H9 (cell line): ENCODE data around the gene AQP7. TPM values are rescaled to one million over a fixed set of nuclear protein-coding genes. Genes with fewer than 3 reads are reported as not detected.

Source experiments
- DNase-seq: peaks from one replicate; pipeline ENCODE4 v3.0.0-alpha.2; 2017
- H2AFZ ChIP-seq: one replicate; pipeline ENCODE4 v1.6.1; 2013; ENCODE audit warnings: mild to moderate bottlenecking, low read length, control low read depth, moderate library complexity
- H2AK5ac ChIP-seq: 2 replicates; pipeline ENCODE4 v1.6.1; 2013; ENCODE audit warnings: low read length, control low read depth, mixed read lengths; ENCODE audit not compliant: insufficient read length
- H2BK120ac ChIP-seq: one replicate; pipeline ENCODE4 v1.6.1; 2013; ENCODE audit warnings: low read depth, mild to moderate bottlenecking, low read length, control low read depth, inconsistent platforms; ENCODE audit not compliant: poor library complexity, severe bottlenecking
- H2BK12ac ChIP-seq: 2 replicates; pipeline ENCODE4 v1.6.1; 2013; ENCODE audit warnings: low read length, control low read depth, mixed read lengths, low read depth; ENCODE audit not compliant: insufficient read length
- H2BK15ac ChIP-seq: 2 replicates; pipeline ENCODE4 v1.6.1; 2013; ENCODE audit warnings: low read depth, low read length, control low read depth
- H2BK20ac ChIP-seq: one replicate; pipeline ENCODE4 v1.6.1; 2013; ENCODE audit warnings: low read depth, mild to moderate bottlenecking, low read length, control low read depth, inconsistent platforms; ENCODE audit not compliant: poor library complexity, severe bottlenecking
- H2BK5ac ChIP-seq: 2 replicates; pipeline ENCODE4 v1.6.1; 2013; ENCODE audit warnings: low read length, control low read depth, mixed read lengths; ENCODE audit not compliant: insufficient read length
- H3K14ac ChIP-seq: 2 replicates; pipeline ENCODE4 v1.6.1; 2013; ENCODE audit warnings: low read length, control low read depth; ENCODE audit not compliant: insufficient read depth
- H3K18ac ChIP-seq: 2 replicates; pipeline ENCODE4 v1.6.1; 2013; ENCODE audit warnings: low read depth, mild to moderate bottlenecking, mixed read lengths, low read length, control low read depth; ENCODE audit not compliant: insufficient read length
- H3K23ac ChIP-seq: 2 replicates; pipeline ENCODE4 v1.6.1; 2013; ENCODE audit warnings: low read length, control low read depth, mixed read lengths, low read depth; ENCODE audit not compliant: insufficient read length
- H3K23me2 ChIP-seq: 2 replicates; pipeline ENCODE4 v1.6.1; 2013; ENCODE audit warnings: low read depth, mild to moderate bottlenecking, mixed read lengths, low read length, control low read depth; ENCODE audit not compliant: insufficient read length, poor library complexity, severe bottlenecking
- H3K27ac ChIP-seq: 2 replicates; pipeline ENCODE4 v1.5.1; 2013; ENCODE audit warnings: low read length, control low read depth, mixed read lengths, low read depth; ENCODE audit not compliant: insufficient read length
- H3K27me3 ChIP-seq: 2 replicates; pipeline ENCODE4 v1.6.1; 2013; ENCODE audit warnings: low read length, control low read depth, inconsistent platforms; ENCODE audit not compliant: insufficient read depth
- H3K4ac ChIP-seq: 2 replicates; pipeline ENCODE4 v1.6.1; 2013; ENCODE audit warnings: low read depth, mild to moderate bottlenecking, control low read depth, inconsistent platforms, low read length, moderate library complexity
- H3K4me1 ChIP-seq: 2 replicates; pipeline ENCODE4 v1.6.1; 2013; ENCODE audit warnings: low read length, control low read depth, inconsistent platforms; ENCODE audit not compliant: insufficient read depth
- H3K4me2 ChIP-seq: 2 replicates; pipeline ENCODE4 v1.6.1; 2013; ENCODE audit warnings: low read length, control low read depth, mixed read lengths; ENCODE audit not compliant: insufficient read length, insufficient read depth
- H3K56ac ChIP-seq: 2 replicates; pipeline ENCODE4 v1.6.1; 2013; ENCODE audit warnings: low read depth, mild to moderate bottlenecking, mixed read lengths, low read length, control low read depth; ENCODE audit not compliant: insufficient read length
- H3K79me1 ChIP-seq: 2 replicates; pipeline ENCODE4 v1.6.1; 2013; ENCODE audit warnings: low read depth, mild to moderate bottlenecking, moderate library complexity, low read length, control low read depth, inconsistent platforms; ENCODE audit not compliant: insufficient read depth, poor library complexity, severe bottlenecking
- H3K79me2 ChIP-seq: 2 replicates; pipeline ENCODE4 v1.6.1; 2013; ENCODE audit warnings: low read length, control low read depth, inconsistent platforms; ENCODE audit not compliant: insufficient read depth
- H3K9ac ChIP-seq: 2 replicates; pipeline ENCODE4 v1.6.1; 2013; ENCODE audit warnings: low read length, control low read depth, mixed read lengths; ENCODE audit not compliant: insufficient read length; ENCODE audit errors: extremely low read depth
- H3K9me3 ChIP-seq: one replicate; pipeline ENCODE4 v1.6.1; 2013; ENCODE audit warnings: low read depth, low read length, inconsistent platforms; ENCODE audit not compliant: control insufficient read depth
- H3T11ph ChIP-seq: one replicate; pipeline ENCODE4 v1.6.1; 2013; ENCODE audit warnings: mild to moderate bottlenecking, low read length, control low read depth, inconsistent platforms
- H4K20me1 ChIP-seq: one replicate; pipeline ENCODE4 v1.6.1; 2013; ENCODE audit not compliant: control insufficient read depth, insufficient read length, insufficient read depth
- H4K5ac ChIP-seq: 2 replicates; pipeline ENCODE4 v1.6.1; 2013; ENCODE audit warnings: low read depth, mild to moderate bottlenecking, mixed read lengths, low read length, control low read depth; ENCODE audit not compliant: insufficient read length
- H4K8ac ChIP-seq: replicated peaks from 2 replicates; pipeline ENCODE4 v1.6.1; 2013; ENCODE audit warnings: low read length, control low read depth, mixed read lengths, low read depth; ENCODE audit not compliant: insufficient read length
- H4K91ac ChIP-seq: 2 replicates; pipeline ENCODE4 v1.6.1; 2013; ENCODE audit warnings: low read depth, mild to moderate bottlenecking, moderate library complexity, mixed read lengths, low read length, control low read depth; ENCODE audit not compliant: insufficient read length
- H3K27ac Mint-ChIP-seq, 3 experiments: 2 replicates in 2 of 3; 3 replicates in 1 of 3; pipeline ENCODE4 v1.8.0; 2020 to 2021; ENCODE audit warnings: mixed read lengths in 3 of 3, mild to moderate bottlenecking in 1 of 3, moderate library complexity in 1 of 3
- H3K27me3 Mint-ChIP-seq: 2 replicates; pipeline ENCODE4 v1.8.0; 2021; ENCODE audit warnings: low read depth, mild to moderate bottlenecking, moderate library complexity, mixed read lengths
- H3K36me3 Mint-ChIP-seq, 3 experiments: 2 replicates in 2 of 3; 3 replicates in 1 of 3; pipeline ENCODE4 v1.8.0; 2020 to 2021; ENCODE audit warnings: low read depth in 3 of 3, mixed read lengths in 3 of 3; ENCODE audit not compliant: insufficient read depth in 1 of 3
- H3K4me1 Mint-ChIP-seq, 2 experiments: 2 replicates each; pipeline ENCODE4 v1.8.0; 2020; ENCODE audit warnings: mixed read lengths in 2 of 2
- H3K4me3 Mint-ChIP-seq, 2 experiments: 2 replicates in 1 of 2; 3 replicates in 1 of 2; pipeline ENCODE4 v1.8.0; 2020 to 2021; ENCODE audit warnings: mild to moderate bottlenecking in 2 of 2, mixed read lengths in 2 of 2, moderate library complexity in 1 of 2
- H3K9me3 Mint-ChIP-seq, 2 experiments: 2 replicates in 1 of 2; 3 replicates in 1 of 2; pipeline ENCODE4 v1.8.0; 2020; ENCODE audit warnings: mild to moderate bottlenecking in 2 of 2, mixed read lengths in 2 of 2, moderate library complexity in 1 of 2
- CTCF ChIP-seq: fragments of 200-600 bp; sonication (generic); conservative IDR thresholded peaks from 3 replicates; pipeline ENCODE4 v1.8.0; 2021; ENCODE audit warnings: antibody characterized with exemption, mild to moderate bottlenecking
- WGBS: extraction: QIAGEN DNeasy Blood & Tissue Kit; methylation state at CpG from one replicate; pipeline ENCODE4 v1.1.7; 2013; ENCODE audit warnings: missing lambda C conversion rate, low lambda C conversion rate, mixed read lengths; ENCODE audit not compliant: insufficient read length; ENCODE audit errors: extremely low coverage; 5-methylcytosine and 5-hydroxymethylcytosine counted together
- total RNA-seq: library from RNA; stranded (reverse); gene quantifications from 2 replicates; pipeline ENCODE4 v1.2.1, GENCODE V29; 2021

Gene AQP7
- total RNA-seq, 1 experiment from 2014 or later: not detected

- Histone ChIP-seq H3K27ac (no peak overlapping the region), H3K18ac (no peak overlapping the region), H3K9me3 (no peaks in the 10 kb centered on the region), H3K56ac (no peak overlapping the region), H4K20me1 (no peaks in the 10 kb centered on the region), H3K23ac (no peak overlapping the region), H3K9ac (no peak overlapping the region), H2BK120ac (no peak overlapping the region), H3K27me3 (no peaks in the 10 kb centered on the region), H2BK12ac (no peak overlapping the region), H2BK20ac (no peak overlapping the region), H4K91ac (no peak overlapping the region), H3K79me1 (no peaks in the 10 kb centered on the region), H2BK15ac (no peak overlapping the region), H3K14ac (no peak overlapping the region), H2AK5ac (no peak overlapping the region), H4K5ac (no peak overlapping the region), H3T11ph (no peak overlapping the region), H3K4me2 (no peak overlapping the region), H4K8ac (no peak overlapping the region), H2BK5ac (no peak overlapping the region), H3K4ac (no peak overlapping the region), H3K4me1 (no peaks in the 10 kb centered on the region), H2AFZ (no peak overlapping the region), H3K23me2 (no peaks in the 10 kb centered on the region), H3K79me2 (no peaks in the 10 kb centered on the region)
- DNase-seq: no peak
- Mint-ChIP-seq H3K4me1 (peaks cover 1 to 2% of the 10 kb centered on the region in 2 experiments), H3K36me3 (no peaks in the 10 kb centered on the region), H3K27me3 (no peaks in the 10 kb centered on the region; the same call in 1 of the 2 replicates), H3K9me3 (no peaks in the 10 kb centered on the region), H3K27ac (no peak overlapping the region), H3K4me3 (no peak overlapping the region)
- no CpG with 5 or more reads among the region's 1 CpG for WGBS
- no peak for TF ChIP-seq CTCF
Measured at GRCh38 chr9:33430942-33431341, 28.6 kb upstream of the AQP7 start.
